HepG2 (cell line): ENCODE results near the gene KCTD19. TPM values are rescaled to one million over a fixed set of nuclear protein-coding genes. Genes with fewer than 3 reads are reported as not detected.

Experiments
- CENPT ChIP-seq: sonication (generic); formaldehyde crosslinking; IDR thresholded peaks from 2 replicates; pipeline ENCODE4 v1.8.0; 2022; ENCODE audit warnings: low read depth, mild to moderate bottlenecking, moderate library complexity, missing genetic modification reagents
- CSRNP2 ChIP-seq: sonication (generic); formaldehyde crosslinking; conservative IDR thresholded peaks from 2 replicates; pipeline ENCODE4 v1.8.0; 2022; ENCODE audit warnings: low read depth, missing genetic modification reagents
- GPN1 ChIP-seq: sonication (generic); formaldehyde crosslinking; IDR thresholded peaks from 2 replicates; pipeline ENCODE4 v1.5.1; 2020; ENCODE audit warnings: missing genetic modification reagents, borderline replicate concordance
- HINFP ChIP-seq: sonication (generic); formaldehyde crosslinking; IDR thresholded peaks from 2 replicates; pipeline ENCODE4 v1.4.0; 2020; ENCODE audit warnings: low read depth, mild to moderate bottlenecking, missing genetic modification reagents
- HNF1B ChIP-seq: sonication (generic); formaldehyde crosslinking; IDR thresholded peaks from 2 replicates; pipeline ENCODE4 v1.5.1; 2020; ENCODE audit warnings: mild to moderate bottlenecking, moderate library complexity, missing genetic modification reagents
- ISL2 ChIP-seq: sonication (generic); formaldehyde crosslinking; IDR thresholded peaks from 2 replicates; pipeline ENCODE4 v1.5.0; 2020; ENCODE audit warnings: missing genetic modification reagents
- KDM2A ChIP-seq: sonication (generic); formaldehyde crosslinking; IDR thresholded peaks from 2 replicates; pipeline ENCODE4 v1.4.0; 2020; ENCODE audit warnings: low read depth, missing genetic modification reagents, borderline replicate concordance
- MAX ChIP-seq: IDR thresholded peaks from 2 replicates; pipeline ENCODE4 v1.6.1; 2012; ENCODE audit warnings: inconsistent platforms
- MTA1 ChIP-seq: sonication (generic); formaldehyde crosslinking; IDR thresholded peaks from 2 replicates; pipeline ENCODE4 v1.4.0; 2020; ENCODE audit warnings: missing genetic modification reagents, mild to moderate bottlenecking, borderline replicate concordance
- MTF2 ChIP-seq: sonication (generic); formaldehyde crosslinking; IDR thresholded peaks from 2 replicates; pipeline ENCODE4 v1.5.0; 2020; ENCODE audit warnings: missing genetic modification reagents, borderline replicate concordance
- MXD3 ChIP-seq: IDR thresholded peaks from 2 replicates; pipeline ENCODE4 v1.6.1; 2016; ENCODE audit warnings: mild to moderate bottlenecking, missing biosample characterization, missing genetic modification reagents
- NCOA5 ChIP-seq: sonication (generic); formaldehyde crosslinking; IDR thresholded peaks from 2 replicates; pipeline ENCODE4 v1.4.0; 2020; ENCODE audit warnings: missing genetic modification reagents
- NR1H2 ChIP-seq: sonication (generic); formaldehyde crosslinking; IDR thresholded peaks from 2 replicates; pipeline ENCODE4 v1.8.1; 2022; ENCODE audit warnings: low read depth, missing genetic modification reagents, borderline replicate concordance
- NR3C1 ChIP-seq: sonication (generic); formaldehyde crosslinking; IDR thresholded peaks from 2 replicates; pipeline ENCODE4 v1.4.0; 2020; ENCODE audit warnings: missing genetic modification reagents
- PCBP1 ChIP-seq: fragments of 200-400 bp; formaldehyde crosslinking; IDR thresholded peaks from 2 replicates; pipeline ENCODE4 v1.6.1; 2017; ENCODE audit warnings: mild to moderate bottlenecking, low read depth, low read length, borderline replicate concordance
- PCBP2 ChIP-seq: fragments of 200-400 bp; formaldehyde crosslinking; optimal IDR thresholded peaks from 2 replicates; pipeline ENCODE3; 2018; ENCODE audit warnings: low read length, low read depth; ENCODE audit not compliant: poor library complexity, severe bottlenecking
- RAD51 ChIP-seq: fragments of 450-650 bp; IDR thresholded peaks from 2 replicates; pipeline ENCODE4 v1.6.1; 2016; ENCODE audit warnings: borderline replicate concordance
- RBM39 ChIP-seq: fragments of 200-400 bp; formaldehyde crosslinking; IDR thresholded peaks from one replicate; pipeline ENCODE4 v1.6.1; 2018; ENCODE audit warnings: antibody characterized with exemption, mild to moderate bottlenecking, low read depth, low read length; ENCODE audit not compliant: poor library complexity, severe bottlenecking
- RXRA ChIP-seq: sonication (generic); formaldehyde crosslinking; IDR thresholded peaks from 2 replicates; pipeline ENCODE4 v1.5.1; 2020; ENCODE audit warnings: missing genetic modification reagents
- TBX2 ChIP-seq: sonication (generic); formaldehyde crosslinking; IDR thresholded peaks from 2 replicates; pipeline ENCODE4 v1.5.0; 2020; ENCODE audit warnings: missing genetic modification reagents, mild to moderate bottlenecking, borderline replicate concordance
- ZNF205 ChIP-seq: IDR thresholded peaks from 2 replicates; pipeline ENCODE4 v1.6.1; 2018; ENCODE audit warnings: missing biosample characterization, missing genetic modification reagents
- ZNF251 ChIP-seq: sonication (generic); formaldehyde crosslinking; IDR thresholded peaks from 2 replicates; pipeline ENCODE4 v1.9.0; 2021; ENCODE audit warnings: mild to moderate bottlenecking, missing genetic modification reagents
- ZNF263 ChIP-seq: sonication (generic); formaldehyde crosslinking; IDR thresholded peaks from 2 replicates; pipeline ENCODE4 v1.4.0; 2020; ENCODE audit warnings: missing genetic modification reagents
- ZNF629 ChIP-seq: sonication (generic); formaldehyde crosslinking; conservative IDR thresholded peaks from 2 replicates; pipeline ENCODE4 v1.5.0; 2020; ENCODE audit warnings: missing genetic modification reagents
- polyA plus RNA-seq, 8 experiments: library from polyadenylated mRNA; depleted of rRNA in 3 of 8; stranded (reverse) in 7 of 8; unstranded in 1 of 8; fragments of >200 nt; fragmentation: Illumina TruSeq in 4 of 8; extraction: Trizol in 4 of 8; gene quantifications; 2 replicates each; pipeline versions ENCODE4 v1.2.1 to v1.2.3, GENCODE V29; 2011 to 2016; ENCODE audit warnings: low read depth in 4 of 8, missing spikeins in 1 of 8, mixed read lengths in 1 of 8; ENCODE audit not compliant: insufficient read depth in 1 of 8
- total RNA-seq, 5 experiments: library from RNA; depleted of rRNA; stranded (reverse); fragments of >200 nt; fragmentation: Illumina TruSeq; extraction: Trizol; gene quantifications; 2 replicates each; pipeline ENCODE4 v1.2.3, GENCODE V29; 2016; ENCODE audit warnings: low read depth in 1 of 5

Gene KCTD19
- total and polyA plus RNA-seq, 2 of the 13 experiments (the other 11 are each of a cell fraction or from before 2014, with no cell fraction given), result not detected

- TF ChIP-seq RBM39 (peak; percentile 47), MTF2 (CRISPR knock-in tag) (no peak), ZNF263 (0 out of 2 replicates have a peak, but pooled peaks have one; percentile 41), NCOA5 (no peak), MXD3 (CRISPR knock-in tag) (no peak), NR3C1 (no peak), PCBP1 (no peak), NR1H2 (no peak), ISL2 (CRISPR knock-in tag) (0 out of 2 replicates have a peak, but pooled peaks have one; percentile 10), PCBP2 (no peak), RAD51 (no peak), ZNF629 (CRISPR knock-in tag) (no peak), MAX (peak; percentile 53; the same call in 1 of the 2 replicates), MTA1 (CRISPR knock-in tag) (peak; percentile 86; the same call in 1 of the 2 replicates), CSRNP2 (no peak), ZNF251 (CRISPR knock-in tag) (0 out of 2 replicates have a peak, but pooled peaks have one; percentile 41), GPN1 (CRISPR knock-in tag) (no peak), RXRA (CRISPR knock-in tag) (peak; percentile 83), KDM2A (CRISPR knock-in tag) (0 out of 2 replicates have a peak, but pooled peaks have one; percentile 18), CENPT (no peak), TBX2 (0 out of 2 replicates have a peak, but pooled peaks have one; percentile 20), ZNF205 (CRISPR knock-in tag) (no peak), HINFP (CRISPR knock-in tag) (no peak; the same call in 1 of the 2 replicates), HNF1B (CRISPR knock-in tag) (peak; percentile 60)
These were observed 41.6 kb downstream of the KCTD19 start (continued) for GRCh38 chr16:67284699-67285646.
